Iris pigment epithelial cell (primary cell): ENCODE data around the gene FBN3.

ENCODE experiments used
- DNase-seq: peaks from one replicate; pipeline ENCODE4 v3.0.0-alpha.2; 2011; ENCODE audit warnings: low read depth

FBN3 gene

GRCh38 chr19:8020681-8021080 lies 128.7 kb downstream of the FBN3 start:
- no peak for DNase-seq

- DNase-seq = no peak
These were observed 131.6 kb downstream of the FBN3 start for GRCh38 chr19:8017808-8018207.
